Upper lobe of left lung (tissue), 4 donors: ENCODE results near the gene CFTR.

ENCODE experiments used
- POLR2A ChIP-seq, 4 donors: fragments of 450-650 bp; IDR thresholded peaks; one replicate each; pipeline ENCODE4 v1.5.1; 2016 to 2017; ENCODE audit warnings: antibody characterized with exemption in 4 of 4, mild to moderate bottlenecking in 2 of 4
- POLR2AphosphoS5 ChIP-seq, 2 donors: sonication (generic); formaldehyde crosslinking; IDR thresholded peaks; one replicate each; pipeline ENCODE4 v1.5.1; 2017; ENCODE audit warnings: antibody characterized with exemption in 2 of 2
- TF ChIP-seq, protein P1 (sequence below), 6 experiments: fragments of 450-650 bp in 4 of 6; fragments of 200-600 bp in 2 of 6; sonication (generic) in 2 of 6; IDR thresholded peaks; one replicate each; pipeline ENCODE4 v1.5.1; 2016 to 2019; ENCODE audit warnings: antibody characterized with exemption in 6 of 6

- TF ChIP-seq, protein P1, sequence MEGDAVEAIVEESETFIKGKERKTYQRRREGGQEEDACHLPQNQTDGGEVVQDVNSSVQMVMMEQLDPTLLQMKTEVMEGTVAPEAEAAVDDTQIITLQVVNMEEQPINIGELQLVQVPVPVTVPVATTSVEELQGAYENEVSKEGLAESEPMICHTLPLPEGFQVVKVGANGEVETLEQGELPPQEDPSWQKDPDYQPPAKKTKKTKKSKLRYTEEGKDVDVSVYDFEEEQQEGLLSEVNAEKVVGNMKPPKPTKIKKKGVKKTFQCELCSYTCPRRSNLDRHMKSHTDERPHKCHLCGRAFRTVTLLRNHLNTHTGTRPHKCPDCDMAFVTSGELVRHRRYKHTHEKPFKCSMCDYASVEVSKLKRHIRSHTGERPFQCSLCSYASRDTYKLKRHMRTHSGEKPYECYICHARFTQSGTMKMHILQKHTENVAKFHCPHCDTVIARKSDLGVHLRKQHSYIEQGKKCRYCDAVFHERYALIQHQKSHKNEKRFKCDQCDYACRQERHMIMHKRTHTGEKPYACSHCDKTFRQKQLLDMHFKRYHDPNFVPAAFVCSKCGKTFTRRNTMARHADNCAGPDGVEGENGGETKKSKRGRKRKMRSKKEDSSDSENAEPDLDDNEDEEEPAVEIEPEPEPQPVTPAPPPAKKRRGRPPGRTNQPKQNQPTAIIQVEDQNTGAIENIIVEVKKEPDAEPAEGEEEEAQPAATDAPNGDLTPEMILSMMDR (IDR thresholded peaks at IDR 0.05), result no peak
- TF ChIP-seq POLR2A (IDR thresholded peaks at IDR 0.05) (no peak), POLR2AphosphoS5 (IDR thresholded peaks at IDR 0.05) (no peak)
Measured at GRCh38 chr7:117707080-117707479, 227.3 kb downstream of the CFTR start.
